Neural cell (in vitro differentiated cells): ENCODE results near the gene SCUBE1. TPM values are rescaled to one million over a fixed set of nuclear protein-coding genes. Genes with fewer than 3 reads are reported as not detected.

Source experiments
- H2AFZ ChIP-seq: fragments of 200-600, 300-800 bp; sonication (generic), shearing (Covaris generic); 2 replicates; pipeline ENCODE4 v1.6.0; 2014; ENCODE audit warnings: low read depth, mild to moderate bottlenecking, antibody characterized with exemption, low read length, moderate library complexity
- H3F3A ChIP-seq: fragments of 200-600 bp; shearing (Covaris generic); 2 replicates; pipeline ENCODE4 v1.6.1; 2016; ENCODE audit warnings: mild to moderate bottlenecking, moderate library complexity, mixed read lengths, antibody characterized with exemption, low read length; ENCODE audit not compliant: insufficient read depth, poor library complexity, severe bottlenecking
- H3K27ac ChIP-seq: fragments of 200-600, 300-800 bp; sonication (generic), shearing (Covaris generic); 2 replicates; pipeline ENCODE4 v1.5.1; 2014; ENCODE audit warnings: mild to moderate bottlenecking, low read length, moderate library complexity
- H3K27me3 ChIP-seq: fragments of 300-800, 200-600 bp; sonication (generic), shearing (Covaris generic); 2 replicates; pipeline ENCODE4 v1.6.0; 2014; ENCODE audit warnings: mild to moderate bottlenecking, low read depth, low read length, moderate library complexity; ENCODE audit not compliant: insufficient read depth
- H3K36me3 ChIP-seq: fragments of 300-800, 200-600 bp; sonication (generic), shearing (Covaris generic); 2 replicates; pipeline ENCODE4 v1.5.1; 2014; ENCODE audit warnings: mild to moderate bottlenecking, antibody characterized with exemption, low read length, moderate library complexity; ENCODE audit not compliant: insufficient read depth
- H3K4me2 ChIP-seq: fragments of 300-800, 200-600 bp; sonication (generic), shearing (Covaris generic); 2 replicates; pipeline ENCODE4 v1.6.0; 2014; ENCODE audit warnings: mild to moderate bottlenecking, low read length
- H3K4me3 ChIP-seq: fragments of 300-800, 200-600 bp; sonication (generic), shearing (Covaris generic); 2 replicates; pipeline ENCODE4 v1.5.1; 2014; ENCODE audit warnings: mild to moderate bottlenecking, low read length, moderate library complexity
- H3K79me2 ChIP-seq: fragments of 200-600 bp; shearing (Covaris generic); replicated peaks from 2 replicates; pipeline ENCODE4 v1.6.0; 2014; ENCODE audit warnings: mild to moderate bottlenecking, low read length, moderate library complexity; ENCODE audit not compliant: insufficient read depth
- H3K9ac ChIP-seq: fragments of 300-800, 200-600 bp; sonication (generic), shearing (Covaris generic); 2 replicates; pipeline ENCODE4 v1.6.1; 2016; ENCODE audit warnings: mild to moderate bottlenecking, low read length, mixed read lengths
- H3K9me2 ChIP-seq: fragments of 200-600 bp; shearing (Covaris generic); 2 replicates; pipeline ENCODE4 v1.6.1; 2016; ENCODE audit warnings: mild to moderate bottlenecking, low read length, mixed read lengths; ENCODE audit not compliant: insufficient read depth
- H3K9me3 ChIP-seq: fragments of 200-600, 300-800 bp; sonication (generic), shearing (Covaris generic); 2 replicates; pipeline ENCODE4 v1.6.1; 2016; ENCODE audit warnings: mild to moderate bottlenecking, mixed run types, low read length, moderate library complexity, mixed read lengths
- H4K20me1 ChIP-seq: fragments of 200-600 bp; shearing (Covaris generic); 2 replicates; pipeline ENCODE4 v1.6.1; 2016; ENCODE audit warnings: mild to moderate bottlenecking, mixed run types; ENCODE audit not compliant: insufficient read depth
- EP300 ChIP-seq: fragments of 450-650 bp; conservative IDR thresholded peaks from 2 replicates; pipeline ENCODE4 v1.6.1; 2014; ENCODE audit warnings: antibody characterized with exemption, mild to moderate bottlenecking, moderate library complexity; ENCODE audit not compliant: poor library complexity, severe bottlenecking
- EZH2 ChIP-seq: fragments of 200-600, 300-800 bp; shearing (Covaris generic), sonication (generic); IDR thresholded peaks from 2 replicates; pipeline ENCODE4 v1.6.1; 2014; ENCODE audit warnings: antibody characterized with exemption, low read length, borderline replicate concordance, mild to moderate bottlenecking; ENCODE audit not compliant: insufficient read depth, poor library complexity, severe bottlenecking
- MXI1 ChIP-seq: fragments of 450-650 bp; conservative IDR thresholded peaks from 2 replicates; pipeline ENCODE4 v1.6.1; 2014; ENCODE audit warnings: antibody characterized with exemption, mild to moderate bottlenecking; ENCODE audit not compliant: poor library complexity, severe bottlenecking
- POLR2AphosphoS5 ChIP-seq: IDR thresholded peaks from 2 replicates; pipeline ENCODE4 v1.6.1; 2012
- RAD21 ChIP-seq: fragments of 450-650 bp; conservative IDR thresholded peaks from 2 replicates; pipeline ENCODE4 v1.6.1; 2014; ENCODE audit warnings: antibody characterized with exemption, mild to moderate bottlenecking, moderate library complexity
- SMC3 ChIP-seq: fragments of 450-650 bp; conservative IDR thresholded peaks from 2 replicates; pipeline ENCODE4 v1.6.1; 2014; ENCODE audit warnings: antibody characterized with exemption, mild to moderate bottlenecking, moderate library complexity; ENCODE audit not compliant: poor library complexity
- TAF1 ChIP-seq: IDR thresholded peaks from 2 replicates; pipeline ENCODE4 v1.6.1; 2012; ENCODE audit warnings: low read depth
- polyA plus RNA-seq: library from polyadenylated mRNA; depleted of rRNA; stranded (reverse); fragments of >200 nt; gene quantifications from 2 replicates; pipeline ENCODE4 v1.2.3, GENCODE V29; 2014
- TF ChIP-seq, protein P1 (sequence below): fragments of 450-650 bp; IDR thresholded peaks from 2 replicates; pipeline ENCODE4 v1.5.1; 2014; ENCODE audit warnings: antibody characterized with exemption, mild to moderate bottlenecking, moderate library complexity; ENCODE audit not compliant: poor library complexity, severe bottlenecking
- TF ChIP-seq, protein P2 (sequence below): IDR thresholded peaks from 2 replicates; pipeline ENCODE4 v1.6.1; 2012; ENCODE audit warnings: borderline replicate concordance

The SCUBE1 gene
- polyA plus RNA-seq, 1 donor from 2014 or later, result 8.4 TPM

DNA sequence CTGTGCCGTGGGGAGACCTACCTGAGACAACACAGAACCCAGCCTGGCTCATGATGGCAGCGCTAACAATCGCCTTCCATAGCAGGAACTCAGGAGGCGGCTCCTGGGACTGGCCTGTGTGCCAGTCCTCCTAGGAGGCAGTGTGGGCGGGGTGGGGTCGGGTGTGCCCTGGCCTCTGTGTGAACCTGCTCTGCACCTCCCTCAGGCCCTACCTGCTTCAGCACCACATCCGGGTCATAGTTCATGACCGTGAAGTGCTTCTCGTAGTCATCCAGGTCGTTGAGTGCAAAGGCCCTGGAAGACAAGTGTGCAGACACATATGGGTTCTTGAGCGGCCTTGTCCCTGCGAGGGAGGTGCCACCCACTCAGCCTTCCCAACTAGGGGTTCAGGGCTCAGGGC lies 171.6 kb downstream of the SCUBE1 start:
- Histone ChIP-seq H3K4me2 (no peak overlapping the region), H3F3A (no peaks in the 10 kb centered on the region), H3K9me2 (no peaks in the 10 kb centered on the region), H3K27me3 (no peaks in the 10 kb centered on the region), H3K27ac (no peak overlapping the region), H3K9ac (no peak overlapping the region), H3K4me3 (no peak overlapping the region), H3K36me3 (no peaks in the 10 kb centered on the region), H2AFZ (no peak overlapping the region), H4K20me1 (no peaks in the 10 kb centered on the region), H3K9me3 (no peaks in the 10 kb centered on the region), H3K79me2 (no peaks in the 10 kb centered on the region)
- TF ChIP-seq EZH2, result no peak
- TF ChIP-seq RAD21, result no peak
- TF ChIP-seq, protein P1, sequence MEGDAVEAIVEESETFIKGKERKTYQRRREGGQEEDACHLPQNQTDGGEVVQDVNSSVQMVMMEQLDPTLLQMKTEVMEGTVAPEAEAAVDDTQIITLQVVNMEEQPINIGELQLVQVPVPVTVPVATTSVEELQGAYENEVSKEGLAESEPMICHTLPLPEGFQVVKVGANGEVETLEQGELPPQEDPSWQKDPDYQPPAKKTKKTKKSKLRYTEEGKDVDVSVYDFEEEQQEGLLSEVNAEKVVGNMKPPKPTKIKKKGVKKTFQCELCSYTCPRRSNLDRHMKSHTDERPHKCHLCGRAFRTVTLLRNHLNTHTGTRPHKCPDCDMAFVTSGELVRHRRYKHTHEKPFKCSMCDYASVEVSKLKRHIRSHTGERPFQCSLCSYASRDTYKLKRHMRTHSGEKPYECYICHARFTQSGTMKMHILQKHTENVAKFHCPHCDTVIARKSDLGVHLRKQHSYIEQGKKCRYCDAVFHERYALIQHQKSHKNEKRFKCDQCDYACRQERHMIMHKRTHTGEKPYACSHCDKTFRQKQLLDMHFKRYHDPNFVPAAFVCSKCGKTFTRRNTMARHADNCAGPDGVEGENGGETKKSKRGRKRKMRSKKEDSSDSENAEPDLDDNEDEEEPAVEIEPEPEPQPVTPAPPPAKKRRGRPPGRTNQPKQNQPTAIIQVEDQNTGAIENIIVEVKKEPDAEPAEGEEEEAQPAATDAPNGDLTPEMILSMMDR, result no peak
- TF ChIP-seq SMC3, result no peak
- no peak for TF ChIP-seq MXI1
- TF ChIP-seq POLR2AphosphoS5, result no peak
- TF ChIP-seq TAF1, result no peak
- TF ChIP-seq, protein P2, sequence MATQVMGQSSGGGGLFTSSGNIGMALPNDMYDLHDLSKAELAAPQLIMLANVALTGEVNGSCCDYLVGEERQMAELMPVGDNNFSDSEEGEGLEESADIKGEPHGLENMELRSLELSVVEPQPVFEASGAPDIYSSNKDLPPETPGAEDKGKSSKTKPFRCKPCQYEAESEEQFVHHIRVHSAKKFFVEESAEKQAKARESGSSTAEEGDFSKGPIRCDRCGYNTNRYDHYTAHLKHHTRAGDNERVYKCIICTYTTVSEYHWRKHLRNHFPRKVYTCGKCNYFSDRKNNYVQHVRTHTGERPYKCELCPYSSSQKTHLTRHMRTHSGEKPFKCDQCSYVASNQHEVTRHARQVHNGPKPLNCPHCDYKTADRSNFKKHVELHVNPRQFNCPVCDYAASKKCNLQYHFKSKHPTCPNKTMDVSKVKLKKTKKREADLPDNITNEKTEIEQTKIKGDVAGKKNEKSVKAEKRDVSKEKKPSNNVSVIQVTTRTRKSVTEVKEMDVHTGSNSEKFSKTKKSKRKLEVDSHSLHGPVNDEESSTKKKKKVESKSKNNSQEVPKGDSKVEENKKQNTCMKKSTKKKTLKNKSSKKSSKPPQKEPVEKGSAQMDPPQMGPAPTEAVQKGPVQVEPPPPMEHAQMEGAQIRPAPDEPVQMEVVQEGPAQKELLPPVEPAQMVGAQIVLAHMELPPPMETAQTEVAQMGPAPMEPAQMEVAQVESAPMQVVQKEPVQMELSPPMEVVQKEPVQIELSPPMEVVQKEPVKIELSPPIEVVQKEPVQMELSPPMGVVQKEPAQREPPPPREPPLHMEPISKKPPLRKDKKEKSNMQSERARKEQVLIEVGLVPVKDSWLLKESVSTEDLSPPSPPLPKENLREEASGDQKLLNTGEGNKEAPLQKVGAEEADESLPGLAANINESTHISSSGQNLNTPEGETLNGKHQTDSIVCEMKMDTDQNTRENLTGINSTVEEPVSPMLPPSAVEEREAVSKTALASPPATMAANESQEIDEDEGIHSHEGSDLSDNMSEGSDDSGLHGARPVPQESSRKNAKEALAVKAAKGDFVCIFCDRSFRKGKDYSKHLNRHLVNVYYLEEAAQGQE, result no peak
- TF ChIP-seq EP300, result no peak

DNA sequence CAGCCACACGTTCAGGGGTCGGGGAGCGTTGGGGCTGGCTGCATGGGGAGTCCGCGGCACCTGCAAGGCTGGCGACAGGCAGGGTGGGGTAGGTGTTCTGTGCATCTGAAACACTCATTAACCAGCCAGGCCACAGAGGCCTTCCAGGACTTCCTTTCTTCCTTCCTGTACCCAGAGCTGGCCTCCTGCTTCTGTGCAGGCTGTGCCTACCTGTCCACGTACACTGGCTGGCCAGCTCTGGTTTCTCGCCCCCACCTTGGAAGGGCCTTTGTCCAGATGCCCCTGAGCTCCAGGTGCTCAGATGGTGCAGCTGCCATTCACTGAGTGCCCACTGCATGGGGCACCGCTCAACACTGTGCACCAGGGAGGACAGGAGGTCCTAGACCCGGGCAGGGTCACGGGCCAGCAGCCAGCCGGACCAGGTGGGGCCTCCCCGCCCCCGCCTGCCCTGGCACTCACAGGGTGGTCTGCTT lies 172.1 kb downstream of the SCUBE1 start:
- Histone ChIP-seq H3K27me3 (no peaks in the 10 kb centered on the region), H3K9ac (no peak overlapping the region), H3K4me3 (no peak overlapping the region), H2AFZ (no peak overlapping the region), H3K36me3 (no peaks in the 10 kb centered on the region), H3K9me2 (no peaks in the 10 kb centered on the region), H3K27ac (no peak overlapping the region), H3K4me2 (no peak overlapping the region), H3F3A (no peaks in the 10 kb centered on the region), H3K9me3 (no peaks in the 10 kb centered on the region), H4K20me1 (no peaks in the 10 kb centered on the region), H3K79me2 (no peaks in the 10 kb centered on the region)
- TF ChIP-seq EZH2 (no peak), TAF1 (no peak), MXI1 (no peak), POLR2AphosphoS5 (no peak)

DNA sequence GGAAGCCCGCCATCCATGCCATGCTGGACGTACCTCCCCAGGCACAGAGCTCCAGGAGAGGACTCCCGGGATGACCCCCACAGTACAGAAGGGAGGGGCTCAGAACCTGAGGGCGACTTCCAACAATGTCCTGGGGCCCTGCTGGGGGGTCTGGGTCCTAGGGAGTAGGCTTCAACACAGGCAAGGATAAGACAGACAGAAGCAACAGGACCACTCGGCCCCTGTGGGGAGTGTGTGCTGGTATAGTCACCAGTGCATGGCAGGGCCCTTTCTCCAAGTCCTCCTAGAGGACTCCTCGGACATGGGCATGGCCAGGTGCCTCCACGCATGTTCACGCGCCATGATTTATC lies 173.1 kb downstream of the SCUBE1 start:
- H3F3A ChIP-seq, result no peaks in the 10 kb centered on the region
- H3K27me3 ChIP-seq, result no peaks in the 10 kb centered on the region
- no peaks in the 10 kb centered on the region for H4K20me1 ChIP-seq
- no peak for TF ChIP-seq POLR2AphosphoS5
- TF ChIP-seq EP300, result no peak
- TF ChIP-seq MXI1, result no peak
- no peak for TF ChIP-seq SMC3
- TF ChIP-seq, protein P2, result no peak
- TF ChIP-seq RAD21, result no peak
- no peak for TF ChIP-seq EZH2
- TF ChIP-seq, protein P1, result no peak
- no peak for TF ChIP-seq TAF1
- no peaks in the 10 kb centered on the region for H3K36me3 ChIP-seq
- no peaks in the 10 kb centered on the region for H3K9me3 ChIP-seq
- no peak overlapping the region for H3K4me2 ChIP-seq
- H3K79me2 ChIP-seq, result no peaks in the 10 kb centered on the region
- H3K9me2 ChIP-seq, result no peaks in the 10 kb centered on the region
- H3K4me3 ChIP-seq, result no peak overlapping the region
- no peak overlapping the region for H2AFZ ChIP-seq
- H3K9ac ChIP-seq, result no peak overlapping the region
- no peak overlapping the region for H3K27ac ChIP-seq
